ENCODE data around the gene MAPK8IP1.

DNA sequence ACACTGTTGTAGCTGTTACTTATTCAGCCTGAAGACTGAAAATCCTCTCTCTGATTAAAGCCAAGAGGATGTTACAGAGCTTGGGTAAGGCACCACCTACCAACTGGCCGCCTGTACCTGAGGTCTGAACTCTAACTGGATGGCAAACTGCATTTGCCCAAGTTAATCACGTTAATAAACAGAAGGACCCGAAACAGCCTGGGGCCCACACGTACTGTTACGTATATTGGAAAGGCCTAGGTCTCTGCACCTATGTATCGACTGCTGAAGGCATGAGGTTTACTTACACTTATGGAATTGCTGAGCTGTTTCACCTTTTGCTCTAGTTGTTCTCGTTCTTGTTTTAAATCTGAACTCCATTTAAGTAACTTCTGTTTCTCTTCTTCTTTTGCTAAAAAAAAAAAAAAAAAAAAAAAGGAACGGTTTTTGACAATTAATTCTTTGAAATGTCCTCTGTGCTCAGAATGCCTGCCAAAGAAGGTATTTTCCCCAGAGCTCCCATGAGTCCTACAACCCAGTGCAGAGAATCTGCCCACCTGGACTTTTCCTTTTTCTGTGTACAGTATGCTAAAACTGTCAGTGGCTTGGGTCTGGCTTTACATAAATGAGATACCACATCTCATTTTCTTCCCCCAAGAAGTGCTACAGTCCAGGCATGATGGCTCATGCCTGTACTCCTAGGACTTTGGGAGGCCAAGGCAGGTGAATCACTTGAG is 50.1 kb downstream of the MAPK8IP1 start:
- TF ChIP-seq, protein P1, sequence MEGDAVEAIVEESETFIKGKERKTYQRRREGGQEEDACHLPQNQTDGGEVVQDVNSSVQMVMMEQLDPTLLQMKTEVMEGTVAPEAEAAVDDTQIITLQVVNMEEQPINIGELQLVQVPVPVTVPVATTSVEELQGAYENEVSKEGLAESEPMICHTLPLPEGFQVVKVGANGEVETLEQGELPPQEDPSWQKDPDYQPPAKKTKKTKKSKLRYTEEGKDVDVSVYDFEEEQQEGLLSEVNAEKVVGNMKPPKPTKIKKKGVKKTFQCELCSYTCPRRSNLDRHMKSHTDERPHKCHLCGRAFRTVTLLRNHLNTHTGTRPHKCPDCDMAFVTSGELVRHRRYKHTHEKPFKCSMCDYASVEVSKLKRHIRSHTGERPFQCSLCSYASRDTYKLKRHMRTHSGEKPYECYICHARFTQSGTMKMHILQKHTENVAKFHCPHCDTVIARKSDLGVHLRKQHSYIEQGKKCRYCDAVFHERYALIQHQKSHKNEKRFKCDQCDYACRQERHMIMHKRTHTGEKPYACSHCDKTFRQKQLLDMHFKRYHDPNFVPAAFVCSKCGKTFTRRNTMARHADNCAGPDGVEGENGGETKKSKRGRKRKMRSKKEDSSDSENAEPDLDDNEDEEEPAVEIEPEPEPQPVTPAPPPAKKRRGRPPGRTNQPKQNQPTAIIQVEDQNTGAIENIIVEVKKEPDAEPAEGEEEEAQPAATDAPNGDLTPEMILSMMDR (IDR thresholded peaks at IDR 0.05): no peak
- no peak for TF ChIP-seq POLR2A (IDR thresholded peaks at IDR 0.05)

Data from adrenal gland (tissue), 5 donors.